Measurements from ENCODE around the gene GRIFIN. TPM values are rescaled to one million over a fixed set of nuclear protein-coding genes. Genes with fewer than 3 reads are reported as not detected.

Gene GRIFIN
- total RNA-seq, 2 donors from 2014 or later: not detected

- ATAC-seq (ENCODE audit: insufficient number of reproducible peaks, low FRiP score, low read depth) (no peak), DNase-seq (ENCODE audit: low spot score) (no peak)
- TF ChIP-seq CTCF (IDR thresholded peaks at IDR 0.05): no peak
- H3K9me3 ChIP-seq: no peaks in the 10 kb centered on the region
- H3K4me1 ChIP-seq (ENCODE audit: control insufficient read depth in 1 of 2, low read depth in 2 of 2): peaks cover 6 to 39% of the 10 kb centered on the region in 2 donors
- H3K27ac ChIP-seq: no peak overlapping the region
- H3K27me3 ChIP-seq (replicated peaks; ENCODE audit: insufficient read depth): no peaks in the 10 kb centered on the region
- H3K36me3 ChIP-seq: no peaks in the 10 kb centered on the region
- H3K4me3 ChIP-seq: peak overlapping the region; percentile 66
These were observed 46.7 kb upstream of the GRIFIN start for GRCh38 chr7:2522780-2523433.

GRCh38 chr7:2521952-2522591 is 45.9 kb upstream of the GRIFIN start:
- ATAC-seq (ENCODE audit: insufficient number of reproducible peaks, low FRiP score, low read depth) (no peak), DNase-seq (ENCODE audit: low spot score) (no peak)
- Histone ChIP-seq H3K27me3 (replicated peaks; ENCODE audit: insufficient read depth) (no peaks in the 10 kb centered on the region), H3K4me3 (peak overlapping the region; percentile 66), H3K27ac (peak overlapping the region in 1 of 2 donors; percentile 43), H3K9me3 (no peaks in the 10 kb centered on the region), H3K36me3 (no peaks in the 10 kb centered on the region), H3K4me1 (ENCODE audit: control insufficient read depth in 1 of 2, low read depth in 2 of 2) (peaks cover 0 to 33% of the 10 kb centered on the region in 2 donors)
- TF ChIP-seq CTCF (IDR thresholded peaks at IDR 0.05): no peak

GRCh38 chr7:2521341-2521745 is 45.1 kb upstream of the GRIFIN start:
- DNase-seq (ENCODE audit: low spot score) (no peak), ATAC-seq (ENCODE audit: insufficient number of reproducible peaks, low FRiP score, low read depth) (no peak)
- H3K27me3 ChIP-seq (replicated peaks; ENCODE audit: insufficient read depth): no peaks in the 10 kb centered on the region
- no peak for TF ChIP-seq CTCF (IDR thresholded peaks at IDR 0.05)
- peak overlapping the region in 1 of 2 donors; percentile 43 for H3K27ac ChIP-seq
- H3K4me3 ChIP-seq: peak overlapping the region; percentile 66
- no peaks in the 10 kb centered on the region for H3K9me3 ChIP-seq
- H3K36me3 ChIP-seq: no peaks in the 10 kb centered on the region
- peaks cover 0 to 31% of the 10 kb centered on the region in 2 donors for H3K4me1 ChIP-seq (ENCODE audit: control insufficient read depth in 1 of 2, low read depth in 2 of 2)

- Histone ChIP-seq H3K27me3 (replicated peaks; ENCODE audit: insufficient read depth) (no peaks in the 10 kb centered on the region), H3K4me3 (peak overlapping the region; percentile 66), H3K27ac (no peak overlapping the region), H3K9me3 (no peaks in the 10 kb centered on the region), H3K4me1 (ENCODE audit: control insufficient read depth in 1 of 2, low read depth in 2 of 2) (peaks cover 0 to 31% of the 10 kb centered on the region in 2 donors), H3K36me3 (no peaks in the 10 kb centered on the region)
- no peak for TF ChIP-seq CTCF (IDR thresholded peaks at IDR 0.05)
- no peak for ATAC-seq (ENCODE audit: insufficient number of reproducible peaks, low FRiP score, low read depth)
- no peak for DNase-seq (ENCODE audit: low spot score)
These were observed 44.6 kb upstream of the GRIFIN start for GRCh38 chr7:2520761-2521290.

- H3K36me3 ChIP-seq: no peaks in the 10 kb centered on the region
- TF ChIP-seq CTCF (IDR thresholded peaks at IDR 0.05): no peak
- DNase-seq (ENCODE audit: low spot score) (no peak), ATAC-seq (ENCODE audit: insufficient number of reproducible peaks, low FRiP score, low read depth) (no peak)
- no peaks in the 10 kb centered on the region for H3K27me3 ChIP-seq (replicated peaks; ENCODE audit: insufficient read depth)
- no peak overlapping the region for H3K27ac ChIP-seq
- H3K4me1 ChIP-seq (ENCODE audit: control insufficient read depth in 1 of 2, low read depth in 2 of 2): peaks cover 0 to 31% of the 10 kb centered on the region in 2 donors
- H3K4me3 ChIP-seq: peak overlapping the region; percentile 66
- H3K9me3 ChIP-seq: no peaks in the 10 kb centered on the region
These were observed 44.0 kb upstream of the GRIFIN start for GRCh38 chr7:2520131-2520760.
